Neural cell (in vitro differentiated cells): ENCODE data around the gene MGAT5. TPM values are rescaled to one million over a fixed set of nuclear protein-coding genes. Genes with fewer than 3 reads are reported as not detected.

Experiments
- H2AFZ ChIP-seq: fragments of 200-600, 300-800 bp; sonication (generic), shearing (Covaris generic); 2 replicates; pipeline ENCODE4 v1.6.0; 2014; ENCODE audit warnings: low read depth, mild to moderate bottlenecking, antibody characterized with exemption, low read length, moderate library complexity
- H3F3A ChIP-seq: fragments of 200-600 bp; shearing (Covaris generic); 2 replicates; pipeline ENCODE4 v1.6.1; 2016; ENCODE audit warnings: mild to moderate bottlenecking, moderate library complexity, mixed read lengths, antibody characterized with exemption, low read length; ENCODE audit not compliant: insufficient read depth, poor library complexity, severe bottlenecking
- H3K27ac ChIP-seq: fragments of 200-600, 300-800 bp; sonication (generic), shearing (Covaris generic); 2 replicates; pipeline ENCODE4 v1.5.1; 2014; ENCODE audit warnings: mild to moderate bottlenecking, low read length, moderate library complexity
- H3K27me3 ChIP-seq: fragments of 300-800, 200-600 bp; sonication (generic), shearing (Covaris generic); 2 replicates; pipeline ENCODE4 v1.6.0; 2014; ENCODE audit warnings: mild to moderate bottlenecking, low read depth, low read length, moderate library complexity; ENCODE audit not compliant: insufficient read depth
- H3K36me3 ChIP-seq: fragments of 300-800, 200-600 bp; sonication (generic), shearing (Covaris generic); 2 replicates; pipeline ENCODE4 v1.5.1; 2014; ENCODE audit warnings: mild to moderate bottlenecking, antibody characterized with exemption, low read length, moderate library complexity; ENCODE audit not compliant: insufficient read depth
- H3K4me2 ChIP-seq: fragments of 300-800, 200-600 bp; sonication (generic), shearing (Covaris generic); 2 replicates; pipeline ENCODE4 v1.6.0; 2014; ENCODE audit warnings: mild to moderate bottlenecking, low read length
- H3K4me3 ChIP-seq: fragments of 300-800, 200-600 bp; sonication (generic), shearing (Covaris generic); 2 replicates; pipeline ENCODE4 v1.5.1; 2014; ENCODE audit warnings: mild to moderate bottlenecking, low read length, moderate library complexity
- H3K79me2 ChIP-seq: fragments of 200-600 bp; shearing (Covaris generic); replicated peaks from 2 replicates; pipeline ENCODE4 v1.6.0; 2014; ENCODE audit warnings: mild to moderate bottlenecking, low read length, moderate library complexity; ENCODE audit not compliant: insufficient read depth
- H3K9ac ChIP-seq: fragments of 300-800, 200-600 bp; sonication (generic), shearing (Covaris generic); 2 replicates; pipeline ENCODE4 v1.6.1; 2016; ENCODE audit warnings: mild to moderate bottlenecking, low read length, mixed read lengths
- H3K9me2 ChIP-seq: fragments of 200-600 bp; shearing (Covaris generic); 2 replicates; pipeline ENCODE4 v1.6.1; 2016; ENCODE audit warnings: mild to moderate bottlenecking, low read length, mixed read lengths; ENCODE audit not compliant: insufficient read depth
- H3K9me3 ChIP-seq: fragments of 200-600, 300-800 bp; sonication (generic), shearing (Covaris generic); 2 replicates; pipeline ENCODE4 v1.6.1; 2016; ENCODE audit warnings: mild to moderate bottlenecking, mixed run types, low read length, moderate library complexity, mixed read lengths
- H4K20me1 ChIP-seq: fragments of 200-600 bp; shearing (Covaris generic); 2 replicates; pipeline ENCODE4 v1.6.1; 2016; ENCODE audit warnings: mild to moderate bottlenecking, mixed run types; ENCODE audit not compliant: insufficient read depth
- CTCF ChIP-seq: fragments of 450-650 bp; IDR thresholded peaks from 2 replicates; pipeline ENCODE4 v1.5.1; 2014; ENCODE audit warnings: antibody characterized with exemption, mild to moderate bottlenecking, moderate library complexity; ENCODE audit not compliant: poor library complexity, severe bottlenecking
- EP300 ChIP-seq: fragments of 450-650 bp; conservative IDR thresholded peaks from 2 replicates; pipeline ENCODE4 v1.6.1; 2014; ENCODE audit warnings: antibody characterized with exemption, mild to moderate bottlenecking, moderate library complexity; ENCODE audit not compliant: poor library complexity, severe bottlenecking
- EZH2 ChIP-seq: fragments of 200-600, 300-800 bp; shearing (Covaris generic), sonication (generic); IDR thresholded peaks from 2 replicates; pipeline ENCODE4 v1.6.1; 2014; ENCODE audit warnings: antibody characterized with exemption, low read length, borderline replicate concordance, mild to moderate bottlenecking; ENCODE audit not compliant: insufficient read depth, poor library complexity, severe bottlenecking
- MXI1 ChIP-seq: fragments of 450-650 bp; conservative IDR thresholded peaks from 2 replicates; pipeline ENCODE4 v1.6.1; 2014; ENCODE audit warnings: antibody characterized with exemption, mild to moderate bottlenecking; ENCODE audit not compliant: poor library complexity, severe bottlenecking
- POLR2AphosphoS5 ChIP-seq: IDR thresholded peaks from 2 replicates; pipeline ENCODE4 v1.6.1; 2012
- RAD21 ChIP-seq: fragments of 450-650 bp; conservative IDR thresholded peaks from 2 replicates; pipeline ENCODE4 v1.6.1; 2014; ENCODE audit warnings: antibody characterized with exemption, mild to moderate bottlenecking, moderate library complexity
- SMC3 ChIP-seq: fragments of 450-650 bp; conservative IDR thresholded peaks from 2 replicates; pipeline ENCODE4 v1.6.1; 2014; ENCODE audit warnings: antibody characterized with exemption, mild to moderate bottlenecking, moderate library complexity; ENCODE audit not compliant: poor library complexity
- TAF1 ChIP-seq: IDR thresholded peaks from 2 replicates; pipeline ENCODE4 v1.6.1; 2012; ENCODE audit warnings: low read depth
- polyA plus RNA-seq: library from polyadenylated mRNA; depleted of rRNA; stranded (reverse); fragments of >200 nt; gene quantifications from 2 replicates; pipeline ENCODE4 v1.2.3, GENCODE V29; 2014
- TF ChIP-seq, protein P1 (sequence below): IDR thresholded peaks from 2 replicates; pipeline ENCODE4 v1.6.1; 2012; ENCODE audit warnings: borderline replicate concordance

The MGAT5 gene
- polyA plus RNA-seq, 1 donor from 2014 or later, result 40.9 TPM

GRCh38 chr2:134252092-134252750 lies 1.7 kb upstream of the MGAT5 start:
- H3K9me2 ChIP-seq, result no peaks in the 10 kb centered on the region
- no peaks in the 10 kb centered on the region for H3F3A ChIP-seq
- H4K20me1 ChIP-seq, result no peaks in the 10 kb centered on the region
- no peak overlapping the region for H2AFZ ChIP-seq
- no peak overlapping the region for H3K4me2 ChIP-seq
- no peaks in the 10 kb centered on the region for H3K27me3 ChIP-seq
- H3K36me3 ChIP-seq, result no peaks in the 10 kb centered on the region
- H3K79me2 ChIP-seq, result no peaks in the 10 kb centered on the region
- TF ChIP-seq EZH2 (no peak), MXI1 (no peak), RAD21 (no peak), EP300 (no peak), SMC3 (no peak)
- TF ChIP-seq, protein P1, sequence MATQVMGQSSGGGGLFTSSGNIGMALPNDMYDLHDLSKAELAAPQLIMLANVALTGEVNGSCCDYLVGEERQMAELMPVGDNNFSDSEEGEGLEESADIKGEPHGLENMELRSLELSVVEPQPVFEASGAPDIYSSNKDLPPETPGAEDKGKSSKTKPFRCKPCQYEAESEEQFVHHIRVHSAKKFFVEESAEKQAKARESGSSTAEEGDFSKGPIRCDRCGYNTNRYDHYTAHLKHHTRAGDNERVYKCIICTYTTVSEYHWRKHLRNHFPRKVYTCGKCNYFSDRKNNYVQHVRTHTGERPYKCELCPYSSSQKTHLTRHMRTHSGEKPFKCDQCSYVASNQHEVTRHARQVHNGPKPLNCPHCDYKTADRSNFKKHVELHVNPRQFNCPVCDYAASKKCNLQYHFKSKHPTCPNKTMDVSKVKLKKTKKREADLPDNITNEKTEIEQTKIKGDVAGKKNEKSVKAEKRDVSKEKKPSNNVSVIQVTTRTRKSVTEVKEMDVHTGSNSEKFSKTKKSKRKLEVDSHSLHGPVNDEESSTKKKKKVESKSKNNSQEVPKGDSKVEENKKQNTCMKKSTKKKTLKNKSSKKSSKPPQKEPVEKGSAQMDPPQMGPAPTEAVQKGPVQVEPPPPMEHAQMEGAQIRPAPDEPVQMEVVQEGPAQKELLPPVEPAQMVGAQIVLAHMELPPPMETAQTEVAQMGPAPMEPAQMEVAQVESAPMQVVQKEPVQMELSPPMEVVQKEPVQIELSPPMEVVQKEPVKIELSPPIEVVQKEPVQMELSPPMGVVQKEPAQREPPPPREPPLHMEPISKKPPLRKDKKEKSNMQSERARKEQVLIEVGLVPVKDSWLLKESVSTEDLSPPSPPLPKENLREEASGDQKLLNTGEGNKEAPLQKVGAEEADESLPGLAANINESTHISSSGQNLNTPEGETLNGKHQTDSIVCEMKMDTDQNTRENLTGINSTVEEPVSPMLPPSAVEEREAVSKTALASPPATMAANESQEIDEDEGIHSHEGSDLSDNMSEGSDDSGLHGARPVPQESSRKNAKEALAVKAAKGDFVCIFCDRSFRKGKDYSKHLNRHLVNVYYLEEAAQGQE, result no peak
- H3K9ac ChIP-seq, result no peak overlapping the region
- H3K27ac ChIP-seq, result no peak overlapping the region
- no peak overlapping the region for H3K4me3 ChIP-seq
- H3K9me3 ChIP-seq, result no peaks in the 10 kb centered on the region

DNA sequence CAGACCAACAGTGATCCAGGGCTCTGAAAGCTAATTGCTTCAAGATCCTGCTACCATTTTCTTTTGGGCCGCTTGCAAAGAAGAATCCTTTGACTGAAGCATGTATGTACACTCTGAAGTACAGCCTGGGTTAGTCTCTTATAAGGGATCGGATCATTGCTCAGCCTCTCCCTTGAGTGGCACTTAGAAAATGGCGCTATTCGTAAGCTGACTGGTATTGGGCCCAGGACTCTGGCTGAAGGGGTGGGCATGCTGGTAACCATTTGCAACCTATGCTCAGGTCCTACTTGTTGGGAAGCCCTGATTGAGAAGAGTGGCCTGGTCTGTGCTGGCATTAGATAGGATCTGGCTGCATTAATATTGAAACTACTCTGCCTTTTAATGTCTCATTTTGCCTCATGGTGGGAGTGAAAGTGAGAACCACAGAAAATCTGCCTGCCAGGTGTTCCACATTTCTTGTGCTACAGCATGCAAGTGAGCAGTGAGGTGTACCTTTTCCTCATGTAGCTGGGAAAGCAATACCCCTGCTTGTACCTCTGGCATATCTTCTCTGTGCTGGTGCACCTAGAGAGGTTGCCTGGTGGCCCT lies 661 bp upstream of the MGAT5 start:
- H3K4me3 ChIP-seq, result no peak overlapping the region
- TF ChIP-seq TAF1 (no peak), EP300 (no peak), CTCF (no peak), MXI1 (no peak), EZH2 (no peak), POLR2AphosphoS5 (no peak), SMC3 (no peak)
- no peaks in the 10 kb centered on the region for H3K79me2 ChIP-seq
- H3K4me2 ChIP-seq, result no peak overlapping the region
- no peaks in the 10 kb centered on the region for H3K9me2 ChIP-seq
- no peaks in the 10 kb centered on the region for H3F3A ChIP-seq
- H3K27ac ChIP-seq, result no peak overlapping the region
- no peaks in the 10 kb centered on the region for H3K27me3 ChIP-seq
- H2AFZ ChIP-seq, result no peak overlapping the region
- H4K20me1 ChIP-seq, result no peaks in the 10 kb centered on the region
- no peak overlapping the region for H3K9ac ChIP-seq
- H3K36me3 ChIP-seq, result no peaks in the 10 kb centered on the region
- no peaks in the 10 kb centered on the region for H3K9me3 ChIP-seq
